BLaER1 treated with 17β-estradiol and CSF1 and Interleukin-3, amounts not matched to agents 10 nM and 100 nM (cell line): ENCODE data around the gene CREB5.
A peak's percentile ranks its signal among the peaks of the same experiment; 100 is the strongest.

Source experiments
- H3K27ac ChIP-seq, 11 experiments: shearing (Covaris generic); formaldehyde crosslinking; 2 replicates each; pipeline ENCODE4 v1.8.1; 2022
- H3K27me3 ChIP-seq, 11 experiments: shearing (Covaris generic); formaldehyde crosslinking; 2 replicates each; pipeline ENCODE4 v1.8.1; 2022
- H3K36me3 ChIP-seq, 11 experiments: shearing (Covaris generic); formaldehyde crosslinking; 2 replicates each; pipeline ENCODE4 v1.8.1; 2022
- H3K4me1 ChIP-seq, 10 experiments: shearing (Covaris generic); formaldehyde crosslinking; 2 replicates each; pipeline ENCODE4 v1.8.1; 2022
- H3K4me2 ChIP-seq, 11 experiments: shearing (Covaris generic); formaldehyde crosslinking; 2 replicates each; pipeline ENCODE4 v1.8.1; 2022
- H3K4me3 ChIP-seq, 10 experiments: shearing (Covaris generic); formaldehyde crosslinking; 2 replicates each; pipeline ENCODE4 v1.8.1; 2022
- H3K9ac ChIP-seq, 11 experiments: shearing (Covaris generic); formaldehyde crosslinking; 2 replicates each; pipeline ENCODE4 v1.8.1; 2022
- H3K9me3 ChIP-seq, 11 experiments: shearing (Covaris generic); formaldehyde crosslinking; replicated peaks in 1 of 11; 2 replicates each; pipeline ENCODE4 v1.8.1; 2022
- H4K20me1 ChIP-seq, 11 experiments: shearing (Covaris generic); formaldehyde crosslinking; 2 replicates each; pipeline ENCODE4 v1.8.1; 2022
- Cebpa-rat ChIP-seq, 11 experiments: shearing (Covaris generic); IDR thresholded peaks; 2 replicates each; pipeline ENCODE4 v1.8.1; 2022

Gene CREB5

GRCh38 chr7:28685644-28686417 is 273.5 kb downstream of the CREB5 start:
- 0 out of 22 replicates have a peak, but pooled peaks cover 0 to 11% (median 0%) of the 10 kb centered on the region in 11 experiments for H3K27me3 ChIP-seq
- H3K27ac ChIP-seq = peak overlapping the region; percentile 33 to 85 (median 63); a peak in 21 of 22 replicates
- H3K4me1 ChIP-seq = peaks cover 33 to 51% (median 42%) of the 10 kb centered on the region in 10 experiments
- H3K4me3 ChIP-seq = peak overlapping the region in 6 of 10 experiments; percentile 3 to 53 (median 21); a peak in 8 of 20 replicates
- H3K9me3 ChIP-seq = no peaks in the 10 kb centered on the region
- 0 out of 22 replicates have a peak, but pooled peaks cover 0 to 5% (median 0%) of the 10 kb centered on the region in 11 experiments for H4K20me1 ChIP-seq
- H3K4me2 ChIP-seq = peak overlapping the region; percentile 71 to 96 (median 84)
- H3K9ac ChIP-seq = peak overlapping the region in 10 of 11 experiments; percentile 9 to 71 (median 52); a peak in 12 of 22 replicates
- H3K36me3 ChIP-seq = no peaks in the 10 kb centered on the region
- peak in 3 of 11 experiments; percentile 14 to 57 (median 26); a peak in 3 of 22 replicates for TF ChIP-seq Cebpa-rat (IDR thresholded peaks at IDR 0.05)

- Histone ChIP-seq H3K36me3 (no peaks in the 10 kb centered on the region), H3K4me2 (peak overlapping the region; percentile 71 to 96 (median 84)), H3K9ac (peak overlapping the region in 6 of 11 experiments; percentile 13 to 71 (median 64); a peak in 8 of 22 replicates), H3K27me3 (0 out of 22 replicates have a peak, but pooled peaks cover 0 to 11% (median 0%) of the 10 kb centered on the region in 11 experiments), H3K9me3 (no peaks in the 10 kb centered on the region), H4K20me1 (0 out of 22 replicates have a peak, but pooled peaks cover 0 to 5% (median 0%) of the 10 kb centered on the region in 11 experiments), H3K27ac (peak overlapping the region in 9 of 11 experiments; percentile 47 to 85 (median 63); a peak in 11 of 22 replicates), H3K4me1 (peaks cover 33 to 51% (median 42%) of the 10 kb centered on the region in 10 experiments), H3K4me3 (peak overlapping the region in 6 of 10 experiments; percentile 3 to 53 (median 21); a peak in 6 of 20 replicates)
- no peak for TF ChIP-seq Cebpa-rat (IDR thresholded peaks at IDR 0.05)
These were observed 274.1 kb downstream of the CREB5 start for GRCh38 chr7:28686418-28686800.

- TF ChIP-seq Cebpa-rat (IDR thresholded peaks at IDR 0.05) = no peak
- H3K4me1 ChIP-seq = peaks cover 33 to 51% (median 42%) of the 10 kb centered on the region in 10 experiments
- peak overlapping the region in 4 of 11 experiments; percentile 84 to 96 (median 90); a peak in 6 of 22 replicates for H3K4me2 ChIP-seq
- no peaks in the 10 kb centered on the region for H3K36me3 ChIP-seq
- H3K9me3 ChIP-seq = no peaks in the 10 kb centered on the region
- 0 out of 22 replicates have a peak, but pooled peaks cover 0 to 5% (median 0%) of the 10 kb centered on the region in 11 experiments for H4K20me1 ChIP-seq
- 0 out of 22 replicates have a peak, but pooled peaks cover 0 to 11% (median 0%) of the 10 kb centered on the region in 11 experiments for H3K27me3 ChIP-seq
- H3K4me3 ChIP-seq = no peak overlapping the region
- H3K27ac ChIP-seq = no peak overlapping the region
- H3K9ac ChIP-seq = no peak overlapping the region
These were observed 275.2 kb downstream of the CREB5 start for GRCh38 chr7:28687537-28687936.

- no peak for TF ChIP-seq Cebpa-rat (IDR thresholded peaks at IDR 0.05)
- Histone ChIP-seq H3K36me3 (no peaks in the 10 kb centered on the region), H3K27me3 (0 out of 22 replicates have a peak, but pooled peaks cover 0 to 5% (median 0%) of the 10 kb centered on the region in 11 experiments), H3K4me1 (peaks cover 30 to 50% (median 42%) of the 10 kb centered on the region in 10 experiments), H3K9ac (no peak overlapping the region), H3K27ac (no peak overlapping the region), H3K4me2 (peak overlapping the region in 2 of 11 experiments; percentile 85 to 96; a peak in 2 of 22 replicates), H3K4me3 (no peak overlapping the region), H3K9me3 (no peaks in the 10 kb centered on the region), H4K20me1 (0 out of 22 replicates have a peak, but pooled peaks cover 0 to 5% (median 0%) of the 10 kb centered on the region in 11 experiments)
These were observed 275.9 kb downstream of the CREB5 start for GRCh38 chr7:28688174-28688573.

GRCh38 chr7:28688651-28689050 is 276.3 kb downstream of the CREB5 start:
- Histone ChIP-seq H3K36me3 (no peaks in the 10 kb centered on the region), H4K20me1 (0 out of 22 replicates have a peak, but pooled peaks cover 0 to 5% (median 0%) of the 10 kb centered on the region in 11 experiments)

GRCh38 chr7:28695300-28696295 is 283.3 kb downstream of the CREB5 start:
- no peaks in the 10 kb centered on the region for H3K36me3 ChIP-seq
- no peak overlapping the region for H3K4me3 ChIP-seq
- no peak overlapping the region; a peak in 1 of 22 replicates for H3K27ac ChIP-seq
- no peaks in the 10 kb centered on the region for H4K20me1 ChIP-seq
- H3K27me3 ChIP-seq = no peaks in the 10 kb centered on the region
- peaks cover 29 to 61% (median 54%) of the 10 kb centered on the region in 10 experiments for H3K4me1 ChIP-seq
- H3K9ac ChIP-seq = no peak overlapping the region
- TF ChIP-seq Cebpa-rat (IDR thresholded peaks at IDR 0.05) = no peak
- H3K4me2 ChIP-seq = peak overlapping the region in 10 of 11 experiments; percentile 16 to 66 (median 46); a peak in 17 of 22 replicates
- H3K9me3 ChIP-seq = no peaks in the 10 kb centered on the region

More at GRCh38 chr7:28688651-28689050, 276.3 kb downstream of the CREB5 start:
- Histone ChIP-seq H3K4me2 (no peak overlapping the region), H3K9ac (no peak overlapping the region), H3K4me3 (no peak overlapping the region), H3K9me3 (no peaks in the 10 kb centered on the region), H3K4me1 (peaks cover 29 to 45% (median 38%) of the 10 kb centered on the region in 10 experiments), H3K27me3 (no peaks in the 10 kb centered on the region), H3K27ac (no peak overlapping the region)
- TF ChIP-seq Cebpa-rat (IDR thresholded peaks at IDR 0.05) = no peak

- Histone ChIP-seq H3K4me2 (peak overlapping the region; percentile 47 to 77 (median 66)), H3K27me3 (no peaks in the 10 kb centered on the region), H3K9me3 (0 out of 22 replicates have a peak, but pooled peaks cover 0 to 2% (median 0%) of the 10 kb centered on the region in 11 experiments), H3K4me3 (no peak overlapping the region), H3K4me1 (peaks cover 29 to 81% (median 63%) of the 10 kb centered on the region in 10 experiments), H3K27ac (0 out of 22 replicates have a peak overlapping the region, but pooled peaks of 2 of the 11 experiments have one; percentile 24 to 32), H3K36me3 (no peaks in the 10 kb centered on the region), H3K9ac (no peak overlapping the region), H4K20me1 (no peaks in the 10 kb centered on the region)
- TF ChIP-seq Cebpa-rat (IDR thresholded peaks at IDR 0.05) = no peak
These were observed 285.7 kb downstream of the CREB5 start for GRCh38 chr7:28697913-28698563.
